NCI-H146 treated with DMSO at 0.1 percent for 48 hours (cell line): ENCODE measurements around the gene PGGHG.

Experiments
- DNase-seq: peaks from one replicate; lab custom pipeline; 2025; ENCODE audit not compliant: unreplicated experiment; lab: John Stamatoyannopoulos, UW

Gene PGGHG

DNA sequence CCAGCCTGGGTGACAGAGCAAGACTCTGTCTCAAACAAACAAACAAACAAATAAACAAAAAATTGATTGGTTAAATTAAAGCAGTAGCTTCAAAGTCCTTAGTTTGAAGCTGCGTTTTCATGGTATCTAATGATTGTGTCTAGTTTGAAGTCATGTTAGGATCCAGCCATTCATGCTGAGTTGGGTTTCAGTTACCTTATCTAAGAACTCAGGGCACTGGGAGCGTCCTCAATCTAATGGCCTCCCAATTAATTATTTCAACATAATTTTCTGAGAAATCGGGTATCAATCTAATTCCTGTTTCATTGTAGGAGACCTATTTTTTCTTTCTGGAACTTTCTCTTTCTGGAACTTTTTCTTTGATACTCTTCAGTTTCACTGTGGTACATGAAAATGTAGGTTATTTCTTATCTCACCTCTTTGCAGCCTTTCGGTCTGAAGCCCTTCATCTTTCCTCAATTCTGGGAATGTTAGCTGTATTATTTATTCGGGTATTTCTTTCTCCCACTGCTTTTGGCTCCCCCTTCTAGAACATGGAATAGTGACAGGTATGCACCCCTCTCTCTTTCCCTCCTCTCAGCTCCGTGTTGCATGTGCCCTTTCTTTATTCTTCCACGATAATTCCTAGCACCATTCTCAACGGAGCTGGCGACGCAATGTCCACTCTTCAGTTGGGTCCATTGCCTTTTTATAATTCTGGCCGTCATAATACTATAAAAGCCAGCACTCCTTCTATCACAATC, 56.1 kb downstream of the PGGHG start:
- no peak for DNase-seq
